GM06990 (cell line): ENCODE measurements around the gene JPH2.
"Not testable (repeated sequence)": the region's sequence is repeated elsewhere in the genome, so short reads cannot be mapped to it uniquely, and the experiment has no call there.

Experiments
- DNase-seq: peaks from one replicate; pipeline ENCODE4 v3.0.0-alpha.2; 2011; ENCODE audit not compliant: insufficient read length; ENCODE audit errors: extremely low read depth
- H3K27me3 ChIP-seq: replicated peaks from 2 replicates; pipeline ENCODE4 v1.6.0; 2011; ENCODE audit warnings: low read length; ENCODE audit not compliant: control insufficient read depth, insufficient read depth
- H3K36me3 ChIP-seq: 2 replicates; pipeline ENCODE4 v1.5.1; 2011; ENCODE audit warnings: low read length; ENCODE audit not compliant: control insufficient read depth, insufficient read depth
- H3K4me3 ChIP-seq: replicated peaks from 2 replicates; pipeline ENCODE4 v1.5.1; 2011; ENCODE audit warnings: low read depth, mild to moderate bottlenecking, control low read depth, low read length
- TF ChIP-seq, protein P1 (sequence below): IDR thresholded peaks from 2 replicates; pipeline ENCODE4 v1.5.1; 2011; ENCODE audit warnings: low read length, control low read depth, mild to moderate bottlenecking, inconsistent platforms; ENCODE audit not compliant: insufficient read depth, poor library complexity, severe bottlenecking

The JPH2 gene

GRCh38 chr20:44187054-44187771 is at the start of gene JPH2:
JPH2 (minus strand) TSS chr20:44187188; CDS start chr20:44186705, 483 bp downstream.
- H3K36me3 ChIP-seq: no peaks in the 10 kb centered on the region
- H3K27me3 ChIP-seq: peaks cover 2% of the 10 kb centered on the region
- TF ChIP-seq, protein P1, sequence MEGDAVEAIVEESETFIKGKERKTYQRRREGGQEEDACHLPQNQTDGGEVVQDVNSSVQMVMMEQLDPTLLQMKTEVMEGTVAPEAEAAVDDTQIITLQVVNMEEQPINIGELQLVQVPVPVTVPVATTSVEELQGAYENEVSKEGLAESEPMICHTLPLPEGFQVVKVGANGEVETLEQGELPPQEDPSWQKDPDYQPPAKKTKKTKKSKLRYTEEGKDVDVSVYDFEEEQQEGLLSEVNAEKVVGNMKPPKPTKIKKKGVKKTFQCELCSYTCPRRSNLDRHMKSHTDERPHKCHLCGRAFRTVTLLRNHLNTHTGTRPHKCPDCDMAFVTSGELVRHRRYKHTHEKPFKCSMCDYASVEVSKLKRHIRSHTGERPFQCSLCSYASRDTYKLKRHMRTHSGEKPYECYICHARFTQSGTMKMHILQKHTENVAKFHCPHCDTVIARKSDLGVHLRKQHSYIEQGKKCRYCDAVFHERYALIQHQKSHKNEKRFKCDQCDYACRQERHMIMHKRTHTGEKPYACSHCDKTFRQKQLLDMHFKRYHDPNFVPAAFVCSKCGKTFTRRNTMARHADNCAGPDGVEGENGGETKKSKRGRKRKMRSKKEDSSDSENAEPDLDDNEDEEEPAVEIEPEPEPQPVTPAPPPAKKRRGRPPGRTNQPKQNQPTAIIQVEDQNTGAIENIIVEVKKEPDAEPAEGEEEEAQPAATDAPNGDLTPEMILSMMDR: no peak
- no peak within 1 kb of the TSS for H3K4me3 ChIP-seq
- no peak for DNase-seq

GRCh38 chr20:44235702-44236101 is 48.7 kb upstream of the JPH2 start:
- TF ChIP-seq, protein P1: no peak
- no peak for DNase-seq
- no peaks in the 10 kb centered on the region for H3K36me3 ChIP-seq
- no peak overlapping the region for H3K4me3 ChIP-seq
- H3K27me3 ChIP-seq: no peaks in the 10 kb centered on the region

DNA sequence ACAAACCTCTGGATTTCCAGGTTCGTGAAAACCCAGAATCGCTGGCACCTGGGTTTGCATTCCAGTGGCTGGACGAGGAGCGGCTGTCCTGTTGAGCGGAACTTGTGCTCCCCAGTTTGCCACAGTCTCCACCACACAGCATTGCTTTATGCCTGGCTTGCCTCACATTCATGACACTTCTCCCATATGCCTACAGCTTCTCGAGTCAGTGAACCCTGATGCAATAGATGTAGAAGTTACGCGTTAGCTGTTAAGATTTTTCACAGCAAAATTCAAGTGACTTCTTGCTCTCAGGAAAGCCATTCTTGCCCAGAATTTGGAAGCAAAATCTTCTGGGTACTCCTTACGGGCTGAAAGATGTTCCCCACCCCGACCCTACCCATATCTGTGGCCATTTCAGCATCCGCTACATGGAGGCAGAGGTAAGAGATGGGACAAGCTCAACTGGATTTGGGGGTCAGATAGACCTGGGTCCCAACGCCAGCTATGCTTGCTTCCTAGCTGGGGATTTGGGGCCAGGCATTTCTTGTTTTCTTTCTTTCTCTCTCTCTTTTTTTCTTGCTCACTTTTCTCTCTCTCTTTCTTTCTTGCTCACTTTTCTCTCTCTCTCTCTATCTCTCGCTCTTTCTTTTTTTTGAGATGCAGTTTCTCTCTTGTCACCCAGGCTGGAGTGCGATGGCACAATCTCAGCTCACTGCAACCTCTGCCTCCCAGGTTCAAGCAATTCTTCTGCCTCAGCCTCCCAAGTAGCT is 47.8 kb upstream of the JPH2 start:
- DNase-seq: no peak
- no peak overlapping the region for H3K4me3 ChIP-seq
- H3K36me3 ChIP-seq: no peaks in the 10 kb centered on the region
- TF ChIP-seq, protein P1: no peak
- no peaks in the 10 kb centered on the region for H3K27me3 ChIP-seq

DNA sequence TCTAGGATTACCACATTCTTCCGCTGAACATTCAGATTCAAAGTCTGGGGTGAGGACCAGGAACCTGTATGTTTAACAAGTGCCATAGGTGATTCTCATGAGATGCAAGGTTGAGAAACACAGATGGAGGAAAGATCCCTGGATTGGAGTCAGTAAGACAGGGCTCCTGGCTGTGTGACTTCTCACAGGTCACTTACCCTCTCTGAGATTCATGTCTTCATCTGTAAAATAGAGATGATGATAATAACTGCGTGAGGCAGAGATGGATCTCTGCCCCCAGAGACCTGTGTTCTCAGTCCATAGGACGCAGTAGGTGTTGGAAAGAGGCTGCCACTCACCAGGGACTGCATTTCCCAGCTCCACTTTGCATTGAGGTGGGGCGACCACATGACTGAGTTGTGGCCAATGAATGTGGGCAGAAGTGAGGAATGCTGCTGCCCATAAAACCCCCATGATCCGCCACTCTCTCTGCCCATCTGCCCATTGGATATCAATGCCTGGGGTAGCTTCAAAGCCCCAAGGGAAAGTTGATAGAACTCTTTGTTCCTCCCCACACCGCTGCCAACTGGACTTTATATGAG is 46.5 kb upstream of the JPH2 start:
- no peak for DNase-seq
- TF ChIP-seq, protein P1: no peak

DNA sequence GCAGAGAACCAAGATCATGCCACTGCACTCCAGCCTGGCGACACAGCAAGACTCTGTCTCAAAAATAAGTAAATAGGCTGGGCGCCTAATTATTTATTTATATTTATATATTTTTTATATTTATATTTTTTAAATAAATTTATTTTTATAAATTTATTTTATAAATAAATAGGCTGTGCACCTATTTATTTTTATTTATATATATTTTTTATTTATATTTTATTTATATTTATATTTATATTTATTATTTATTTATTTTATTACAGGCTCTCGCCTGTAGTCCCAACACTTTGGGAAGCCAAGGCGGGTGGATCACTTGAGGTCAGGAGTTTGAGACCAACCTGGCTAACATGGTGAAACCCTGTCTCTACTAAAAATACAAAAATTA is 45.5 kb upstream of the JPH2 start:
- H3K36me3 ChIP-seq, H3K27me3 ChIP-seq, DNase-seq, H3K4me3 ChIP-seq: not testable (repeated sequence)

More for the DNA sequence above, 46.5 kb upstream of the JPH2 start:
- H3K27me3 ChIP-seq: no peaks in the 10 kb centered on the region
- no peak overlapping the region for H3K4me3 ChIP-seq
- H3K36me3 ChIP-seq: no peaks in the 10 kb centered on the region
